ENCODE results near the gene SPATA2L. TPM values are rescaled to one million over a fixed set of nuclear protein-coding genes. Genes with fewer than 3 reads are reported as not detected.

Gene SPATA2L
- total and polyA plus RNA-seq, 2 of the 13 experiments (the other 11 are each of a cell fraction or from before 2014, with no cell fraction given): 9.1 to 20.7 TPM

- no peak for TF ChIP-seq MYNN (CRISPR knock-in tag; IDR thresholded peaks at IDR 0.05; ENCODE audit: low read depth)
- TF ChIP-seq ZXDC (CRISPR knock-in tag; IDR thresholded peaks at IDR 0.05): peak; percentile 75; the same call in 1 of the 2 replicates
- peak; percentile 99; the same call in 1 of the 2 replicates for TF ChIP-seq ZNF451 (CRISPR knock-in tag; IDR thresholded peaks at IDR 0.05)
- TF ChIP-seq RFXANK (CRISPR knock-in tag; IDR thresholded peaks at IDR 0.05): no peak
- TF ChIP-seq ZBTB7A (CRISPR knock-in tag; IDR thresholded peaks at IDR 0.05): peak; percentile 76; the same call in 1 of the 2 replicates
- peak; percentile 57 for TF ChIP-seq TBL1XR1 (IDR thresholded peaks at IDR 0.05; ENCODE audit: borderline replicate concordance, low read length, partially characterized antibody)
- no peak for TF ChIP-seq KLF11 (CRISPR knock-in tag; IDR thresholded peaks at IDR 0.05)
- TF ChIP-seq ERF (CRISPR knock-in tag; IDR thresholded peaks at IDR 0.05): peak; percentile 90
- TF ChIP-seq, protein P1, sequence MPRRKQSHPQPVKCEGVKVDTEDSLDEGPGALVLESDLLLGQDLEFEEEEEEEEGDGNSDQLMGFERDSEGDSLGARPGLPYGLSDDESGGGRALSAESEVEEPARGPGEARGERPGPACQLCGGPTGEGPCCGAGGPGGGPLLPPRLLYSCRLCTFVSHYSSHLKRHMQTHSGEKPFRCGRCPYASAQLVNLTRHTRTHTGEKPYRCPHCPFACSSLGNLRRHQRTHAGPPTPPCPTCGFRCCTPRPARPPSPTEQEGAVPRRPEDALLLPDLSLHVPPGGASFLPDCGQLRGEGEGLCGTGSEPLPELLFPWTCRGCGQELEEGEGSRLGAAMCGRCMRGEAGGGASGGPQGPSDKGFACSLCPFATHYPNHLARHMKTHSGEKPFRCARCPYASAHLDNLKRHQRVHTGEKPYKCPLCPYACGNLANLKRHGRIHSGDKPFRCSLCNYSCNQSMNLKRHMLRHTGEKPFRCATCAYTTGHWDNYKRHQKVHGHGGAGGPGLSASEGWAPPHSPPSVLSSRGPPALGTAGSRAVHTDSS (CRISPR knock-in tag; conservative IDR thresholded peaks at IDR 0.05): peak; percentile 97; the same call in 1 of the 2 replicates
- TF ChIP-seq ZFY (CRISPR knock-in tag; IDR thresholded peaks at IDR 0.05): peak; percentile 98
- TF ChIP-seq GPN1 (CRISPR knock-in tag; IDR thresholded peaks at IDR 0.05; ENCODE audit: borderline replicate concordance): no peak
- no peak for TF ChIP-seq CHD4 (IDR thresholded peaks at IDR 0.05; ENCODE audit: borderline replicate concordance, low read length)
- TF ChIP-seq ZNF460 (CRISPR knock-in tag; IDR thresholded peaks at IDR 0.05; ENCODE audit: borderline replicate concordance): no peak
- no peak for TF ChIP-seq ZNF432 (CRISPR knock-in tag; IDR thresholded peaks at IDR 0.05; ENCODE audit: borderline replicate concordance)
- TF ChIP-seq GLMP (CRISPR knock-in tag; IDR thresholded peaks at IDR 0.05; ENCODE audit: borderline replicate concordance): no peak
- TF ChIP-seq ZSCAN29 (CRISPR knock-in tag; conservative IDR thresholded peaks at IDR 0.05): peak; percentile 60; the same call in 1 of the 2 replicates
- TF ChIP-seq, protein P2, sequence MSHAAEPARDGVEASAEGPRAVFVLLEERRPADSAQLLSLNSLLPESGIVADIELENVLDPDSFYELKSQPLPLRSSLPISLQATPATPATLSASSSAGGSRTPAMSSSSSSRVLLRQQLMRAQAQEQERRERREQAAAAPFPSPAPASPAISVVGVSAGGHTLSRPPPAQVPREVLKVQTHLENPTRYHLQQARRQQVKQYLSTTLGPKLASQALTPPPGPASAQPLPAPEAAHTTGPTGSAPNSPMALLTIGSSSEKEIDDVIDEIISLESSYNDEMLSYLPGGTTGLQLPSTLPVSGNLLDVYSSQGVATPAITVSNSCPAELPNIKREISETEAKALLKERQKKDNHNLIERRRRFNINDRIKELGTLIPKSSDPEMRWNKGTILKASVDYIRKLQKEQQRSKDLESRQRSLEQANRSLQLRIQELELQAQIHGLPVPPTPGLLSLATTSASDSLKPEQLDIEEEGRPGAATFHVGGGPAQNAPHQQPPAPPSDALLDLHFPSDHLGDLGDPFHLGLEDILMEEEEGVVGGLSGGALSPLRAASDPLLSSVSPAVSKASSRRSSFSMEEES (CRISPR knock-in tag; IDR thresholded peaks at IDR 0.05): peak; percentile 14; the same call in 1 of the 2 replicates
- peak; percentile 22; the same call in 1 of the 2 replicates for TF ChIP-seq KLF6 (CRISPR knock-in tag; IDR thresholded peaks at IDR 0.05)
- peak; percentile 25; the same call in 1 of the 2 replicates for TF ChIP-seq PLSCR1 (CRISPR knock-in tag; IDR thresholded peaks at IDR 0.05; ENCODE audit: borderline replicate concordance)
- TF ChIP-seq ZNF101 (CRISPR knock-in tag; IDR thresholded peaks at IDR 0.05; ENCODE audit: borderline replicate concordance, low read depth): no peak; the same call in 1 of the 2 replicates
- TF ChIP-seq ETV6 (CRISPR knock-in tag; conservative IDR thresholded peaks at IDR 0.05): peak; percentile 85
- no peak for TF ChIP-seq ZNF335 (CRISPR knock-in tag; IDR thresholded peaks at IDR 0.05)
Measured at GRCh38 chr16:89720813-89721545, 19.5 kb upstream of the SPATA2L start, which contains the start of the genes VPS9D1 and ZNF276 (continued).
